ENCODE results near the gene TMEM117. TPM values are rescaled to one million over a fixed set of nuclear protein-coding genes. Genes with fewer than 3 reads are reported as not detected.

TMEM117 gene
- total RNA-seq, 1 experiment from 2014 or later: 5.9 TPM

DNA sequence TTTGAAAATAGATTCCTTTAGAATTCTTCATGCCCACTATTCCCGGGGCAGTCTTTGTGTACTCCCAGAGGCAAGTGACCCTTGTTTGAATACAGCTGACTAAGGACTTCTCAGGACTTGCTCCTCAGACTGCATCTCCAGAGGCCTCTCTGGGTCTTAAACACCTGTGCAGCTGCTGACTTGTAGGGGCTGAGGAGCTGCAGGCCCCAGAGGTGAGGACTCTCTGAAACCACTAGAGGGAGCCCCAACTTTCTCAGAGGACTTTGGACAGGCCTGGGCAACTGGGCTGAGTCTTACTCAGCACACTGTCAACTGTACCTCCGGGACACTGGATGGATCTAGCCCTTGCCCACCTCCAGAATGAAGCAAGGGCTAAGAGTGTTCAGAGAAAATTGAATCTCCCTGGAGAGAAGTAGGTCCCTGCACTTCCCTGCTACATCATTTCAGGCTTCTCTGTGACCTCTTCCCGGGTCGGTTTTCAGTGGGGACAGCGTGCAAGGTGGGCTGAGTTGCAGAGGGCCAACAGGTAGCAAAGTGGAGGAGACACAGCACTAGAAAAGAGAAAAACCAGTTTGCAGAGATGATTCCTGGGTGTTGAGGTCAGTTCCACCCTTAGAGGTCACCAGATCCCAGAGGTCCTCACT, 164.6 kb downstream of the TMEM117 start:
- H3K4me1 ChIP-seq (ENCODE audit: insufficient read depth, low read length, poor library complexity, severe bottlenecking): peaks cover 11% of the 10 kb centered on the region
- H3K4me3 ChIP-seq (ENCODE audit: low read depth, low read length, poor library complexity, severe bottlenecking): no peak overlapping the region
- no peaks in the 10 kb centered on the region for H3K9me3 ChIP-seq (ENCODE audit: low read depth, low read length, poor library complexity, severe bottlenecking)
- BruUV-seq (replicated peaks): no TSS peak
- intact Hi-C loops (cut with micrococcal nuclease; ENCODE audit: unreplicated experiment): no loop called here
- ChIA-PET CTCF (interaction anchor here (0.5 to 1.2 kb wide), 2 partner anchors 443 to 949 kb away, joined by 3 to 6 read pairs; no protein-coding TSS in a partner anchor), POLR2A (ENCODE audit: low non-redundant PET) (no interaction called here)
- no peaks in the 10 kb centered on the region for H3K27me3 ChIP-seq (replicated peaks; ENCODE audit: insufficient read depth, low read depth, low read length, poor library complexity)
- peak; percentile 87 for DNase-seq (ENCODE audit: low spot score)
- H3K36me3 ChIP-seq (ENCODE audit: insufficient read depth, low read length, poor library complexity, severe bottlenecking): no peaks in the 10 kb centered on the region
- TF ChIP-seq, protein P1, sequence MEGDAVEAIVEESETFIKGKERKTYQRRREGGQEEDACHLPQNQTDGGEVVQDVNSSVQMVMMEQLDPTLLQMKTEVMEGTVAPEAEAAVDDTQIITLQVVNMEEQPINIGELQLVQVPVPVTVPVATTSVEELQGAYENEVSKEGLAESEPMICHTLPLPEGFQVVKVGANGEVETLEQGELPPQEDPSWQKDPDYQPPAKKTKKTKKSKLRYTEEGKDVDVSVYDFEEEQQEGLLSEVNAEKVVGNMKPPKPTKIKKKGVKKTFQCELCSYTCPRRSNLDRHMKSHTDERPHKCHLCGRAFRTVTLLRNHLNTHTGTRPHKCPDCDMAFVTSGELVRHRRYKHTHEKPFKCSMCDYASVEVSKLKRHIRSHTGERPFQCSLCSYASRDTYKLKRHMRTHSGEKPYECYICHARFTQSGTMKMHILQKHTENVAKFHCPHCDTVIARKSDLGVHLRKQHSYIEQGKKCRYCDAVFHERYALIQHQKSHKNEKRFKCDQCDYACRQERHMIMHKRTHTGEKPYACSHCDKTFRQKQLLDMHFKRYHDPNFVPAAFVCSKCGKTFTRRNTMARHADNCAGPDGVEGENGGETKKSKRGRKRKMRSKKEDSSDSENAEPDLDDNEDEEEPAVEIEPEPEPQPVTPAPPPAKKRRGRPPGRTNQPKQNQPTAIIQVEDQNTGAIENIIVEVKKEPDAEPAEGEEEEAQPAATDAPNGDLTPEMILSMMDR (conservative IDR thresholded peaks at IDR 0.05; ENCODE audit: low read depth, low read length): peak; percentile 88
- TF ChIP-seq EZH2 (IDR thresholded peaks at IDR 0.05; ENCODE audit: borderline replicate concordance, low read depth, low read length, poor library complexity, severe bottlenecking): no peak
- H3K27ac ChIP-seq (ENCODE audit: low read depth, low read length, poor library complexity, severe bottlenecking): peak overlapping the region; percentile 34

DNA sequence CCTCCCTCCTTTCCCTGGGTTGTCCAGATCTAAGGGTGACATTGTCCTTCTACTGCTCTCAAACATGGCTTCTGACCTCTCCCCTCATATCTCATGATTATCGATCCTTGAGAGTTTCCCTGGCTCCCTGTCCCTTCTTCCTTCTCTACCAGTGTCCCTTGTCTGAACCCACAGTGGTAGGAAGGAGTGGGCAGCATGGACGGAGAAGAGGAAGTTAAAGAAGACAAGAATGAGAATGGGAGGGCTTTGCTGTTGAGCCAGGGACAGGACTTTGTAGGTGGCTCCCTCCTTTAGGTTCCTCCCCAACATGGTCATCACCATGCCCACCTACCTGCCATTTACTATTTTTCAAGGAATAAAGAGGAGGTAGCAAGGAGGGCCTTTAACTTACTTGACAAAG, 166.7 kb downstream of the TMEM117 start:
- H3K9me3 ChIP-seq (ENCODE audit: low read depth, low read length, poor library complexity, severe bottlenecking): no peaks in the 10 kb centered on the region
- H3K36me3 ChIP-seq (ENCODE audit: insufficient read depth, low read length, poor library complexity, severe bottlenecking): no peaks in the 10 kb centered on the region
- TF ChIP-seq, protein P1 (conservative IDR thresholded peaks at IDR 0.05; ENCODE audit: low read depth, low read length): no peak
- no peak for DNase-seq (ENCODE audit: low spot score)
- H3K27ac ChIP-seq (ENCODE audit: low read depth, low read length, poor library complexity, severe bottlenecking): no peak overlapping the region
- H3K4me1 ChIP-seq (ENCODE audit: insufficient read depth, low read length, poor library complexity, severe bottlenecking): peaks cover 11% of the 10 kb centered on the region
- CTCF ChIA-PET: no interaction called here
- no peaks in the 10 kb centered on the region for H3K27me3 ChIP-seq (replicated peaks; ENCODE audit: insufficient read depth, low read depth, low read length, poor library complexity)
- BruUV-seq (replicated peaks): no TSS peak
- intact Hi-C loops (cut with micrococcal nuclease; ENCODE audit: unreplicated experiment): no loop called here
- POLR2A ChIA-PET (ENCODE audit: low non-redundant PET): no interaction called here
- H3K4me3 ChIP-seq (ENCODE audit: low read depth, low read length, poor library complexity, severe bottlenecking): no peak overlapping the region

DNA sequence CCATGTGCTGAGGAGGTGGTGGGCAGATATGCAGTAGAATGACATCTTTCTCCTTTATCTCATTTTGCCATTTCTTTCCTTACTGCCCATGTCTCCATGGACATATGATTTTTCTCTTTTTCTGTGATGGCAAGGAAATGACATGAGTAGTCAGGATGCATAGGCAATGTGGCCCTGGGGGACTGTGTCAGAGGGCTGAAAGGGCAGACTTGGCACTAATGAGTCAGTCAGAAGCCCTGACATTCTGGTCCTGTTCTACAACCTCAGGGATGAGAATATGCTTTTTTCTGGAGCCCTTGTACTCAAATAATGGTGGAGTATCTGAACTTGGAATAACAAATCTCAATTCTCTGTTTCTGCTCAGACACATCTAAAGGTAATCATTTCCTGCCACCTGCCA, 167.8 kb downstream of the TMEM117 start:
- Histone ChIP-seq H3K36me3 (ENCODE audit: insufficient read depth, low read length, poor library complexity, severe bottlenecking) (no peaks in the 10 kb centered on the region), H3K9me3 (ENCODE audit: low read depth, low read length, poor library complexity, severe bottlenecking) (peaks cover 9% of the 10 kb centered on the region), H3K4me3 (ENCODE audit: low read depth, low read length, poor library complexity, severe bottlenecking) (no peak overlapping the region), H3K27me3 (replicated peaks; ENCODE audit: insufficient read depth, low read depth, low read length, poor library complexity) (no peaks in the 10 kb centered on the region), H3K27ac (ENCODE audit: low read depth, low read length, poor library complexity, severe bottlenecking) (no peak overlapping the region), H3K4me1 (ENCODE audit: insufficient read depth, low read length, poor library complexity, severe bottlenecking) (peaks cover 11% of the 10 kb centered on the region)
- no peak for DNase-seq (ENCODE audit: low spot score)
- no TSS peak for BruUV-seq (replicated peaks)
- TF ChIP-seq, protein P1 (conservative IDR thresholded peaks at IDR 0.05; ENCODE audit: low read depth, low read length): no peak
- TF ChIP-seq EZH2 (IDR thresholded peaks at IDR 0.05; ENCODE audit: borderline replicate concordance, low read depth, low read length, poor library complexity, severe bottlenecking): no peak
- ChIA-PET POLR2A (ENCODE audit: low non-redundant PET) (no interaction called here), CTCF (no interaction called here)
- intact Hi-C loops (cut with micrococcal nuclease; ENCODE audit: unreplicated experiment): no loop called here

Measured in A673 (cell line).